ENCODE measurements around the gene PI4KA.

Gene PI4KA

DNA sequence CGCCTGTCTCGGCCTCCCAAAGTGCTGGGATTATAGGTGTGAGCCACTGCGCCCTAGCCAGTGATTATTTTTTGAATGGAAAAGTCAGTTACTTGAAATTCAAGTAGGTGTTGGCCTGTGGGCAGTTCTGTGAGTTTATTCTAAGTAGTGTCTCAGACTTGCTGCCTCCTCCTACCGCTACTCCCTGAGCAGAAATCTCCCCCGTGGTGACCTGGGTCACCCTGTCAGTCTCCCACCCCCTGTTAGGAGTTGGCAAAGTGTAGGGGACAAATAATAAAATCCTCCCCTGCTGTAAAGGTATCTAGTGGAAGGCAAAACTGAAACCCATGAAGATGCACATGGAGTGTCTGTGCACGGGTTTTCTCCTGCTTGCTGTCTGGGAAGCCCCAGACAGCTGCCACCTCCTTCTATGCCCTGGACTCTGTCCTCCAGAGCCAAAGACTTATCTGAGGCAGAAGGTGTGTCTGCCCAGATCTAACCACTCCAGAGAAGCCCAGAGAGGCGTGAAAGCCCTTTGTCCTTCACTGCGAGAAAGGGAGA, 26.5 kb upstream of the PI4KA start:
- H3K4me3 ChIP-seq (ENCODE audit: low read length): no peak overlapping the region
- no peak for DNase-seq (ENCODE audit: low read depth)
- TF ChIP-seq, protein P1, sequence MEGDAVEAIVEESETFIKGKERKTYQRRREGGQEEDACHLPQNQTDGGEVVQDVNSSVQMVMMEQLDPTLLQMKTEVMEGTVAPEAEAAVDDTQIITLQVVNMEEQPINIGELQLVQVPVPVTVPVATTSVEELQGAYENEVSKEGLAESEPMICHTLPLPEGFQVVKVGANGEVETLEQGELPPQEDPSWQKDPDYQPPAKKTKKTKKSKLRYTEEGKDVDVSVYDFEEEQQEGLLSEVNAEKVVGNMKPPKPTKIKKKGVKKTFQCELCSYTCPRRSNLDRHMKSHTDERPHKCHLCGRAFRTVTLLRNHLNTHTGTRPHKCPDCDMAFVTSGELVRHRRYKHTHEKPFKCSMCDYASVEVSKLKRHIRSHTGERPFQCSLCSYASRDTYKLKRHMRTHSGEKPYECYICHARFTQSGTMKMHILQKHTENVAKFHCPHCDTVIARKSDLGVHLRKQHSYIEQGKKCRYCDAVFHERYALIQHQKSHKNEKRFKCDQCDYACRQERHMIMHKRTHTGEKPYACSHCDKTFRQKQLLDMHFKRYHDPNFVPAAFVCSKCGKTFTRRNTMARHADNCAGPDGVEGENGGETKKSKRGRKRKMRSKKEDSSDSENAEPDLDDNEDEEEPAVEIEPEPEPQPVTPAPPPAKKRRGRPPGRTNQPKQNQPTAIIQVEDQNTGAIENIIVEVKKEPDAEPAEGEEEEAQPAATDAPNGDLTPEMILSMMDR (conservative IDR thresholded peaks at IDR 0.05; ENCODE audit: low read length): no peak

DNA sequence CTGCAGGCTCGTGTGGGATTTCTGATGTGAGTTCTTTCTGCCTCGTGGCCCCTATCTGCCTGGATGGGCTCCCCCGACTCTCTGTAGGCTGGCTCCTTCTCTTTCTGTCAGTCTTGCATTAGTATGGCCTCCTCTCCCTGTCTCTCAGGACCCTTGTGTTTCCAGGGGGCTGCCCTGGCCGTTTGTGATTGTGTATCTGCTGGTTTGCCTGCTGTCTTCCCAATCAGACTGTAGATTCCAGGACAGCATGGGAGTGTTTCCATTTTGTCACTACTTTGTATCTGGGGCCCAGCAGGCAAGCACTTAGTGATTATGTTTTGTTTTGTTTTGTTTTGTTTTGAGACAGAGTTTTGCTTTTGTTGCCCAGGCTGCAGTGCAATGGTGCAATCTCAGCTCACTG, 25.8 kb upstream of the PI4KA start:
- no peak overlapping the region for H3K4me3 ChIP-seq (ENCODE audit: low read length)
- no peak for DNase-seq (ENCODE audit: low read depth)
- TF ChIP-seq, protein P1 (conservative IDR thresholded peaks at IDR 0.05; ENCODE audit: low read length): no peak

DNA sequence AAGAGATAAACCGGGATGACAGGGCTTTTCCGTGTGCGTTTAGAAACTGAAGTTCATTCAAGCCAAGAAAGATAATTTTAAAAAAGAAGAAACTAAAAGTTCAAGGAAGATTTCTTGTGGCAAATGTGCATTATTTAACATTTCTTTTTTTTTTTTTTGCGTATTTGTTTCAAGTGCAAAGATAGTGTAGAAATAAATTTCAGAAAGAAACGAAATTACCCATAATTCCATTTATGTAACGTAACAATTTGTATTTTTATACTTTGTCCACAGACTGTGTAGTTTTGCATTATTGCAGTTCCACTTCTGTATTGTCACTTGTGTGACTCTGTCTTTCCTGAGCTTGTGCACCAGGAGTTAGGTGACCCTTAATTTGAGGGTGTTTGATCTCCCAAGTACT, 24.2 kb upstream of the PI4KA start:
- TF ChIP-seq, protein P1 (conservative IDR thresholded peaks at IDR 0.05; ENCODE audit: low read length): no peak
- no peak for DNase-seq (ENCODE audit: low read depth)
- no peak overlapping the region for H3K4me3 ChIP-seq (ENCODE audit: low read length)

DNA sequence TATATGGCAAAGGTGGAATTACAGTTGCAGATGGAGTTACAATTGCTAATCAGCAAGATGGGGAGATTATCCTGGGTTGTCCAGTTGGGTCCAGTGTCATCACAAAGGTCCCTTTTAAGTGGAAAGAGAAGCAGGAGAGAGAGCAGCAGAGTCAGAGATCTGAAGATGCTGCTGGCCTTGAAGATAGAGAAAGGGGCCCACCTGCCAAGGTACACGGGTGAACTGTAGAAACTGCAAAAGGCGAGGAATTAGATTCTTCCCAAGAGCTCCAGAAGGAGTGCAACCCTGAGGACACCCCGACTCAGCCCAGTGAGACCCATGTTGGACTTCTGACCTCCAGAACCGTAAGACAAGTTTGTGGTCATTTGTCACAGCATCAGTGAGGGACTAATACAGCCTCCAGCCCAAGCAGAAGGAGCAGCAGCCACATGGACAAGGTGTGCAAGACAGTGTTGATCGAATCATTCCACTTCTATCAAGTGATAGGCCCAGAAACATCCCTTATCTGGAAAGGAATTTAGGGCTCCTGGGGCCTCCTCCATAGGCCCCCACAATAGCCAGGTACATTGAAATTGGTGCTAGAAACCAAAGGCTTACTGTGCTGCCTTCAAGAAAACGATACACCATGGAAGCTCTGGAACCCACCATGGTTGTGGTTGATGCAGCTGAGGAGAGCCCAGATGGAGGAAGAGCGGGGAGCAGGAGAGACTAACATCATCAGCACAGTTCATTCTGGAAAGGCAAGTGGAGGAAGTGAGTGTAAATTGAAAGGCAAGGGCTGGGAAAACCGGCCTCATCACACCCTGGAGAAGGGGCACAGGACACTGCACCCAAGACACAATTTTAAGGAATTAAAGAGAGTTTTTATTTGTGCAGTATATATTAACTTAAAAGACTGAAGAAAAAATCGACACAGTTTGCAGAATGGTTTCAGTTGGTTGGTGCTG, 23.5 kb upstream of the PI4KA start:
- no peak overlapping the region for H3K4me3 ChIP-seq (ENCODE audit: low read length)
- no peak for DNase-seq (ENCODE audit: low read depth)
- TF ChIP-seq, protein P1 (conservative IDR thresholded peaks at IDR 0.05; ENCODE audit: low read length): no peak

DNA sequence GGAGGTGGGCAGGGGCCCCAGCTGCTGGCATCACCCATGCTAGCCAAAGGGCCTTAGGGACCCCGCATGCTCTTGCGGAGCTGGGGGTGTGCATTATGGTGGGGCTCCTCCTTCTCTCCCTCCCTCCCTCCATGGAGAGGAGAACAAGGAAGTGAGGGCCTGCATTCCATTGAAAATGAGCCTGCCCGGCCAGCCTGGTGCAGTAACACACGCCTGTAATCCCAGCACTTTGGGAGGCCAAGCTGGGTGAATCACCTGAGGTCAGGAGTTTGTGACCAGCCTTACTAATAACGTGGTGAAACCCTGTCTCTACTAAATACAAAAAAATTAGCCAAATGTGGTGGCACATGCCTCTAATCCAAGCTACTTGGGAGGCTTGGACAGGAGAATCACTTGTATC, 22.6 kb upstream of the PI4KA start:
- TF ChIP-seq, protein P1 (conservative IDR thresholded peaks at IDR 0.05; ENCODE audit: low read length): no peak
- H3K4me3 ChIP-seq (ENCODE audit: low read length): no peak overlapping the region
- no peak for DNase-seq (ENCODE audit: low read depth)

DNA sequence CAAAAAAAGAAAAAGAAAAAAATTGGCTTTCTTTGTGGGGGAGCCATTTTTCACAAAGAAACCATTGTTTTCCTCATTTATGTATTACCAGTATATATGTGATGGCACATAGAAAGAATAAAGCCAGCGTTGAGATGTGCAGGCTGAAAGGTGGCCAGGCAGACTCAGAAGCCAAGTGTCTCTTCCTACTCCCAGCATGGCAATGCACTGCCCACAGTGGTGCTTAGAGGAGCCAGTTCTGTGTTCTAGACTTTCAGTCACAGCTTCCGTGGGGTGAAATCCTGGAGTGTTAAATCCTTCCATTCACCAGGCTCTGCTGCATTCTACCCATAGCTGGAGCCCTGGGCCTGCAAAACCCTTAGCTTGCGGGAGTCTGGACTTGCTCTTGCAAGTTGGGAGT, 19.1 kb upstream of the PI4KA start:
- no peak overlapping the region for H3K4me3 ChIP-seq (ENCODE audit: low read length)
- no peak for DNase-seq (ENCODE audit: low read depth)
- TF ChIP-seq, protein P1 (conservative IDR thresholded peaks at IDR 0.05; ENCODE audit: low read length): no peak

DNA sequence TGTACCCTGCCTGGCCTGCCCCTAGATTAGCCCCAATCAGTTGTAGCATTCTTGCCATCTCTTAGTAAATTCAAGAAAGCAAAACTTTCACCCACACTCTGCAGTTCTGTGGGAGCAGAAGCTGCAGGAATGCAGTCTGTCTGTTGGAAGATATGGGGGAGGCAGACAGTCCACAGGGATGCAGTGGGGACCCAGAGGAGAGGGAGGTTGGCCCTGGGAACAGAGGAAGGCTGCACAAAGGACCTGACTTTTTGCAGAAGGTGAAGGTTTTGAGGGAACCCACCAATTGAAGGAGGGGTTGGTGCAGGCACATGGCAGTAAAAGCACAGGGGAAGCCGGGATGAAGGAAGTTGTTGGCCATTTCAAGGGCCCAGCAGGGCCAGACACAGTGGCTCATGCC, 16.7 kb upstream of the PI4KA start:
- TF ChIP-seq, protein P1 (conservative IDR thresholded peaks at IDR 0.05; ENCODE audit: low read length): no peak
- no peak overlapping the region for H3K4me3 ChIP-seq (ENCODE audit: low read length)
- no peak for DNase-seq (ENCODE audit: low read depth)

Measured in AG10803 (cell line).